Central memory CD8-positive, alpha-beta T cell (primary cell): Measurements from ENCODE around the gene RAB22A.

ENCODE experiments used
- ATAC-seq: fragments of 150-1000 bp; cut with Tn5 transposase; replicated peaks from 2 replicates; pipeline ENCODE4 v1.10.0; 2022; ENCODE audit warnings: mild to moderate bottlenecking, moderate FRiP score, moderate number of reproducible peaks; ENCODE audit not compliant: poor library complexity, severe bottlenecking; ENCODE audit errors: extremely low read depth
- DNase-seq, 2 donors: peaks; one replicate each; pipeline ENCODE4 v3.0.0; 2021; ENCODE audit warnings: low spot score in 2 of 2
- H3K27ac Mint-ChIP-seq: one replicate; pipeline ENCODE4 v1.8.0; 2022; ENCODE audit warnings: low read depth, mild to moderate bottlenecking, moderate library complexity, mixed read lengths
- H3K27me3 Mint-ChIP-seq: one replicate; pipeline ENCODE4 v1.8.0; 2022; ENCODE audit warnings: mixed read lengths
- H3K36me3 Mint-ChIP-seq: one replicate; pipeline ENCODE4 v1.8.0; 2022; ENCODE audit warnings: mild to moderate bottlenecking, moderate library complexity, mixed read lengths; ENCODE audit not compliant: insufficient read depth
- H3K4me1 Mint-ChIP-seq: one replicate; pipeline ENCODE4 v1.8.0; 2022; ENCODE audit warnings: mixed read lengths
- H3K4me3 Mint-ChIP-seq: one replicate; pipeline ENCODE4 v1.8.0; 2022; ENCODE audit warnings: mild to moderate bottlenecking, moderate library complexity, mixed read lengths
- H3K9me3 Mint-ChIP-seq: one replicate; pipeline ENCODE4 v1.8.0; 2022; ENCODE audit warnings: mixed read lengths

Gene RAB22A

DNA sequence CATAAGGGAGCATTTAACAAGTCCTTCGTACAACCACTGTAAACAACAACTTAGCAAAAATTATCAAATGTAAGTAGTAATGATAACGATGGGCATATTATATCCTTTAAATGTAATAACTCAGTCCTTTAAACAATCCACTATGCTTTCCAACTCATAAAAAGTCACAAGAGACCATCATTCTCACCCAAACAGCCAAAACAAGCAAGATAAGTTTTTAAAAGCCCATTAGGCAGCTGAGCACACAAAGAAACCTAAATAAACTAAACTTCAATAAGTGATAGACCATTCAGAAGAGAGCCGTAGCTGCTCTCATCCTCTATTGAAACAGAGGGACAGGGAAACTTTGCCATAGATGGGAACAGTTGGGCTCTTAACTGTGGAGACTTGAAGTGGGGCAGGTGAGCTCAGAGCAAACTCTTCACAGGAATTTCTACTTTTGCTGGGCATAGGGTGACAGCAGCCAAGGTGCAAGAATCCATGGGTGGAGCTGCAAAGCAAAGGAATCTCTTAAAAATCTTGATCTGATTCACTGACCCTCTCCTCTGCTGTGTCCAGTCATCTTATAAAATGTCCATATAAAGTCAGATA, 22.5 kb downstream of the RAB22A start:
- Mint-ChIP-seq H3K4me1 (peaks cover 50% of the 10 kb centered on the region), H3K27ac (peak overlapping the region; percentile 54), H3K36me3 (peaks cover 14% of the 10 kb centered on the region), H3K9me3 (no peaks in the 10 kb centered on the region), H3K4me3 (no peak overlapping the region), H3K27me3 (no peaks in the 10 kb centered on the region)
- ATAC-seq = no peak
- DNase-seq = no peak

DNA sequence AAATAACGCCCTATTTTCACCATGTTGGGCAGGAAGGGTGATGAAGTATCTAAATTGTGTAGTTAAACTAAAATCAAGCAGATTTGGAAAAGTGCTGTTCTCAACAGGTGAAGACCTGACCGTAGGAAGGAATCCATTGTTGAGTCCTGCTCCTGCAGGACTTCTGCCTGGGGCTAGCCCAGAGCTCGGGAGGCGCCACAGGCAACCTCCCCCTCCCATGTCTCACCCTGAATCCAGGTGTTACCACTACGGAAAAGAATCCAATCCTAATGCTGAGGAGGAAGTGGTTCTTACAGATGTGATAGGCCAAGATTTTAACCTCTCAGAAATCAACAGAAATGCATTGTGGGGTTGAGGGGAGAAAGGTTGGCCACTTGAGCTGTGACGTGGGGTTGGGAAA, 30.2 kb downstream of the RAB22A start:
- ATAC-seq = no peak
- H3K36me3 Mint-ChIP-seq = peaks cover 24% of the 10 kb centered on the region
- H3K27me3 Mint-ChIP-seq = no peaks in the 10 kb centered on the region
- no peak overlapping the region for H3K4me3 Mint-ChIP-seq
- H3K27ac Mint-ChIP-seq = no peak overlapping the region
- no peak for DNase-seq
- peaks cover 9% of the 10 kb centered on the region for H3K9me3 Mint-ChIP-seq
- peaks cover 44% of the 10 kb centered on the region for H3K4me1 Mint-ChIP-seq

DNA sequence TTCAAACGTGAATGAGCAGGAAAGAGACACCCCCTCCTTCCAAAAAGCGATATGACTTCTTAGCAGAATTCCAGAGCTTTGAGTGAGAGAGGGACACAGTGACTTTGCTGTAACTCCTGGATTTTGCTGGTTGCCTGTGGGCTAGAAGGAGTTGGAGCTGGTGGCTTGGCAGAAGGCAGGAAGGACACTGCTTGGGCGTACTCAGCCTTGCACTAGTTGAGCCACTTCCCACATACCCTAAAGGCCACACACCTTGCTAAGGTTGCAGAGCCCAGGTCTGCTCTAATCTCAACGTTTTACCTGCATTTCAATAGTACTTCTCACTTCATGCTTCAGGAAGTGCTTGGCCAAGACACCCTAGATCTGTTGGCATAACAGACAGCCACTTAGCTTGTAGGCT, 30.6 kb downstream of the RAB22A start:
- Mint-ChIP-seq H3K4me3 (no peak overlapping the region), H3K36me3 (peaks cover 28% of the 10 kb centered on the region), H3K9me3 (peaks cover 9% of the 10 kb centered on the region), H3K27me3 (no peaks in the 10 kb centered on the region), H3K27ac (peak overlapping the region; percentile 90), H3K4me1 (peaks cover 44% of the 10 kb centered on the region)
- no peak for DNase-seq
- no peak for ATAC-seq

- no peak for ATAC-seq
- peak overlapping the region; percentile 90 for H3K27ac Mint-ChIP-seq
- peaks cover 45% of the 10 kb centered on the region for H3K4me1 Mint-ChIP-seq
- peaks cover 9% of the 10 kb centered on the region for H3K9me3 Mint-ChIP-seq
- H3K27me3 Mint-ChIP-seq = no peaks in the 10 kb centered on the region
- H3K36me3 Mint-ChIP-seq = peaks cover 32% of the 10 kb centered on the region
- peak overlapping the region; percentile 6 for H3K4me3 Mint-ChIP-seq
- no peak for DNase-seq
Measured at GRCh38 chr20:58340853-58341252, 31.3 kb downstream of the RAB22A start.

GRCh38 chr20:58342104-58342945, 32.8 kb downstream of the RAB22A start:
- H3K27ac Mint-ChIP-seq = peak overlapping the region; percentile 73
- ATAC-seq (no peak), DNase-seq (no peak)
- H3K4me1 Mint-ChIP-seq = peaks cover 47% of the 10 kb centered on the region
- H3K36me3 Mint-ChIP-seq = peaks cover 36% of the 10 kb centered on the region
- no peak overlapping the region for H3K4me3 Mint-ChIP-seq
- peaks cover 9% of the 10 kb centered on the region for H3K9me3 Mint-ChIP-seq
- H3K27me3 Mint-ChIP-seq = no peaks in the 10 kb centered on the region

- peaks cover 36% of the 10 kb centered on the region for H3K36me3 Mint-ChIP-seq
- H3K27ac Mint-ChIP-seq = no peak overlapping the region
Measured at GRCh38 chr20:58344741-58345140, 35.2 kb downstream of the RAB22A start.

DNA sequence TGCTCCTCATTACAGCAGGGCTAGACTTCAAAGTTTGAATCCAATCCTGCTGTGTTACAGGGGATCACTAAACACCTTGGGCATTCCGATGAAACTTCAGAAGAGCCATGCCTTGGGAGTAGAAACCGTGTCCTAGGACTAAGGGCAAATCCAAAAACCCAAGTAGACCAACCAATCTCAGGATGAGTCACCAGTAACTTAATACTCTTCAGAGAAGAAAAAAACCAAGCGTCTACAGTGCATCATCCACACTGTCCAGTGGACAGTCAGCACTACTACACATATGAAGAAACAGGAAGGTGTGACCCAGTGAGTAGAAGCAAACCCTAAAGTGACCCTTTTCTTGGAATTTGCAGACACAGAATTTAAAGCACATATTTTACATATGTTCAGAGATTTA, 40.1 kb downstream of the RAB22A start:
- ATAC-seq = no peak
- Mint-ChIP-seq H3K4me3 (no peak overlapping the region), H3K36me3 (peaks cover 34% of the 10 kb centered on the region), H3K27me3 (no peaks in the 10 kb centered on the region), H3K9me3 (no peaks in the 10 kb centered on the region), H3K4me1 (peaks cover 10% of the 10 kb centered on the region), H3K27ac (no peak overlapping the region)
- no peak for DNase-seq

More at GRCh38 chr20:58344741-58345140, 35.2 kb downstream of the RAB22A start:
- peaks cover 9% of the 10 kb centered on the region for H3K9me3 Mint-ChIP-seq
- H3K27me3 Mint-ChIP-seq = no peaks in the 10 kb centered on the region
- no peak overlapping the region for H3K4me3 Mint-ChIP-seq
- DNase-seq = no peak
- ATAC-seq = no peak
- peaks cover 29% of the 10 kb centered on the region for H3K4me1 Mint-ChIP-seq

- Mint-ChIP-seq H3K27me3 (no peaks in the 10 kb centered on the region), H3K4me1 (no peaks in the 10 kb centered on the region), H3K9me3 (no peaks in the 10 kb centered on the region), H3K36me3 (peaks cover 38% of the 10 kb centered on the region), H3K4me3 (no peak overlapping the region), H3K27ac (no peak overlapping the region)
- ATAC-seq = no peak
- DNase-seq = no peak
Measured at GRCh38 chr20:58352468-58352867, 43.0 kb downstream of the RAB22A start.

- no peak for ATAC-seq
- H3K4me1 Mint-ChIP-seq = no peaks in the 10 kb centered on the region
- no peak overlapping the region for H3K4me3 Mint-ChIP-seq
- peaks cover 52% of the 10 kb centered on the region for H3K36me3 Mint-ChIP-seq
- H3K27ac Mint-ChIP-seq = no peak overlapping the region
- no peaks in the 10 kb centered on the region for H3K27me3 Mint-ChIP-seq
- DNase-seq = no peak
- no peaks in the 10 kb centered on the region for H3K9me3 Mint-ChIP-seq
Measured at GRCh38 chr20:58359441-58359840, 49.9 kb downstream of the RAB22A start.

DNA sequence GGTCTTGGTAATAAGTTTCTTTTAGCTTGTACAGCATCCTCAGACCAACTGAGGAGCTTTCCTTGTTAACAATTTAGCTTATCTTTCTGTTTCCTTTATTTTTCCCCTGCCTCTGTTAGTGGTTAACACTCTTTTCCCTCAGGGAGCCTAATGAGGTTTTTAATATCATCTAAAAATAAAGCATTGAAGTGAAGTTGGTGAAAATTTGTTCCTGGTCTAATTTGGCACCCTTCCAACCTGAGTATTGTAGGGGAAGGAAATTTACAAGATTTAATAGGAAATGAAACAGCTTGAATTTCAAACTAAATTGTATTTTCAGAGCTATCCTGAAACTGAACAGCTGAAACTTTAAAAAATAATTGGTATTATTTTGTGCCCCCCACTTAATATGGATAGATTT, 51.4 kb downstream of the RAB22A start:
- ATAC-seq (no peak), DNase-seq (no peak)
- no peak overlapping the region for H3K4me3 Mint-ChIP-seq
- H3K27ac Mint-ChIP-seq = no peak overlapping the region
- peaks cover 44% of the 10 kb centered on the region for H3K36me3 Mint-ChIP-seq
- no peaks in the 10 kb centered on the region for H3K4me1 Mint-ChIP-seq
- H3K27me3 Mint-ChIP-seq = no peaks in the 10 kb centered on the region
- H3K9me3 Mint-ChIP-seq = no peaks in the 10 kb centered on the region

- H3K27me3 Mint-ChIP-seq = no peaks in the 10 kb centered on the region
- ATAC-seq (no peak), DNase-seq (no peak)
- H3K27ac Mint-ChIP-seq = no peak overlapping the region
- H3K9me3 Mint-ChIP-seq = no peaks in the 10 kb centered on the region
- H3K4me1 Mint-ChIP-seq = no peaks in the 10 kb centered on the region
- H3K4me3 Mint-ChIP-seq = no peak overlapping the region
- H3K36me3 Mint-ChIP-seq = peaks cover 43% of the 10 kb centered on the region
Measured at GRCh38 chr20:58361481-58362205, 52.1 kb downstream of the RAB22A start.

GRCh38 chr20:58362206-58362516, 52.6 kb downstream of the RAB22A start:
- no peak for DNase-seq
- no peak for ATAC-seq
- Mint-ChIP-seq H3K27ac (no peak overlapping the region), H3K4me1 (no peaks in the 10 kb centered on the region), H3K27me3 (no peaks in the 10 kb centered on the region), H3K4me3 (no peak overlapping the region), H3K9me3 (no peaks in the 10 kb centered on the region), H3K36me3 (peaks cover 38% of the 10 kb centered on the region)

GRCh38 chr20:58362970-58363369, 53.5 kb downstream of the RAB22A start:
- no peaks in the 10 kb centered on the region for H3K27me3 Mint-ChIP-seq
- H3K9me3 Mint-ChIP-seq = no peaks in the 10 kb centered on the region
- no peaks in the 10 kb centered on the region for H3K4me1 Mint-ChIP-seq
- H3K27ac Mint-ChIP-seq = no peak overlapping the region
- peaks cover 31% of the 10 kb centered on the region for H3K36me3 Mint-ChIP-seq
- ATAC-seq = no peak
- DNase-seq = no peak
- no peak overlapping the region for H3K4me3 Mint-ChIP-seq
